IMR-90 (cell line): Measurements from ENCODE around the gene PSG1. TPM values are rescaled to one million over a fixed set of nuclear protein-coding genes. Genes with fewer than 3 reads are reported as not detected.
"Not testable (repeated sequence)": the region's sequence is repeated elsewhere in the genome, so short reads cannot be mapped to it uniquely, and the experiment has no call there.

Experiments used
- ATAC-seq: fragments of 200-7000 bp; cut with Tn5 transposase; 2 replicates; pipeline ENCODE4 v1.9.1; 2020; ENCODE audit warnings: low read depth, mild to moderate bottlenecking, moderate library complexity
- BruUV-seq: library from RNA; stranded (reverse); fragments of 400-500 nt; replicated peaks from 2 replicates; lab custom pipeline; 2021; lab: Mats Ljungman, UMichigan
- CTCF ChIA-PET: fragments of 300-600 bp; formaldehyde crosslinking; extraction: SDS; loops from one replicate; lab custom pipeline; 2021; ENCODE audit warnings: antibody characterized with exemption; lab: Yijun Ruan, JAX
- POLR2A ChIA-PET: fragments of 300-600 bp; sonication (Branson Sonifier 250); formaldehyde crosslinking; loops from one replicate; lab custom pipeline; 2022; ENCODE audit warnings: antibody characterized with exemption; ENCODE audit not compliant: unreplicated experiment; lab: Charles Lee
- DNase-seq: peaks from one replicate; pipeline ENCODE4 v3.0.0; 2013
- H2AFZ ChIP-seq: replicated peaks from 2 replicates; pipeline ENCODE3; 2013; ENCODE audit warnings: low read length, mild to moderate bottlenecking; ENCODE audit not compliant: poor library complexity
- H2AK5ac ChIP-seq: 2 replicates; pipeline ENCODE4 v1.6.1; 2013; ENCODE audit warnings: low read depth, low read length, inconsistent platforms
- H2AK9ac ChIP-seq: replicated peaks from 2 replicates; pipeline ENCODE3; 2013; ENCODE audit warnings: mild to moderate bottlenecking, low read depth, low read length, moderate library complexity; ENCODE audit not compliant: poor library complexity
- H2BK120ac ChIP-seq: 2 replicates; pipeline ENCODE4 v1.6.1; 2013; ENCODE audit warnings: low read depth, low read length, inconsistent platforms
- H2BK15ac ChIP-seq: 3 replicates; pipeline ENCODE4 v1.6.1; 2013; ENCODE audit warnings: low read depth, low read length, inconsistent platforms
- H2BK20ac ChIP-seq: 2 replicates; pipeline ENCODE4 v1.6.1; 2013; ENCODE audit warnings: low read depth, mild to moderate bottlenecking, inconsistent platforms, low read length, moderate library complexity
- H2BK5ac ChIP-seq: 2 replicates; pipeline ENCODE4 v1.6.1; 2013; ENCODE audit warnings: mild to moderate bottlenecking, low read depth, low read length, inconsistent platforms; ENCODE audit not compliant: poor library complexity, severe bottlenecking
- H3K14ac ChIP-seq: replicated peaks from 2 replicates; pipeline ENCODE4 v1.6.1; 2013; ENCODE audit warnings: low read depth, low read length, inconsistent platforms
- H3K18ac ChIP-seq: 2 replicates; pipeline ENCODE4 v1.6.1; 2013; ENCODE audit warnings: low read depth, low read length, control low read depth
- H3K23ac ChIP-seq: 2 replicates; pipeline ENCODE4 v1.6.1; 2013; ENCODE audit warnings: low read depth, low read length, inconsistent platforms
- H3K27ac ChIP-seq: 2 replicates; pipeline ENCODE4 v1.5.1; 2013; ENCODE audit warnings: mild to moderate bottlenecking, control low read depth, low read length; ENCODE audit not compliant: insufficient read depth
- H3K27me3 ChIP-seq: 2 replicates; pipeline ENCODE4 v1.6.1; 2013; ENCODE audit warnings: low read length; ENCODE audit not compliant: control insufficient read depth, insufficient read depth
- H3K36me3 ChIP-seq: 2 replicates; pipeline ENCODE4 v1.6.1; 2013; ENCODE audit warnings: low read length, mixed read lengths; ENCODE audit not compliant: control insufficient read depth, insufficient read depth
- H3K4ac ChIP-seq: 2 replicates; pipeline ENCODE4 v1.6.1; 2013; ENCODE audit warnings: low read depth, low read length, inconsistent platforms
- H3K4me1 ChIP-seq: 2 replicates; pipeline ENCODE4 v1.6.1; 2013; ENCODE audit warnings: low read length, mixed read lengths; ENCODE audit not compliant: control insufficient read depth, insufficient read depth
- H3K4me2 ChIP-seq: 2 replicates; pipeline ENCODE4 v1.6.1; 2013; ENCODE audit warnings: low read depth, mild to moderate bottlenecking, control low read depth, low read length, moderate library complexity
- H3K4me3 ChIP-seq: 2 replicates; pipeline ENCODE4 v1.5.1; 2013; ENCODE audit warnings: low read depth, mild to moderate bottlenecking, control low read depth, low read length, moderate library complexity; ENCODE audit not compliant: insufficient read depth
- H3K56ac ChIP-seq: 2 replicates; pipeline ENCODE4 v1.6.1; 2013; ENCODE audit warnings: low read length, inconsistent platforms; ENCODE audit not compliant: insufficient read depth; ENCODE audit errors: extremely low read depth
- H3K79me1 ChIP-seq, 2 experiments: 2 replicates each; pipeline ENCODE4 v1.6.1; 2013; ENCODE audit warnings: low read length in 2 of 2, inconsistent platforms in 1 of 2, low read depth in 1 of 2
- H3K9ac ChIP-seq: 2 replicates; pipeline ENCODE4 v1.6.1; 2013; ENCODE audit warnings: low read depth, low read length, control low read depth
- H3K9me1 ChIP-seq: 2 replicates; pipeline ENCODE4 v1.6.1; 2013; ENCODE audit warnings: low read length, inconsistent platforms; ENCODE audit not compliant: insufficient read depth
- H3K9me3 ChIP-seq: 2 replicates; pipeline ENCODE4 v1.6.1; 2013; ENCODE audit warnings: low read length; ENCODE audit not compliant: control insufficient read depth, insufficient read depth
- H4K20me1 ChIP-seq: 2 replicates; pipeline ENCODE4 v1.6.1; 2013; ENCODE audit warnings: low read length, inconsistent platforms; ENCODE audit not compliant: insufficient read depth
- H4K5ac ChIP-seq: 2 replicates; pipeline ENCODE4 v1.6.1; 2013; ENCODE audit warnings: mild to moderate bottlenecking, low read depth, low read length, control low read depth
- H4K8ac ChIP-seq, 2 experiments: 2 replicates each; pipeline ENCODE4 v1.6.1; 2013; ENCODE audit warnings: low read depth in 2 of 2, low read length in 2 of 2, control low read depth in 1 of 2, inconsistent platforms in 1 of 2
- H4K91ac ChIP-seq: 2 replicates; pipeline ENCODE4 v1.6.1; 2013; ENCODE audit warnings: low read depth, low read length, inconsistent platforms; ENCODE audit not compliant: insufficient read depth
- WGBS, 2 experiments: methylation state at CpG; one replicate each; pipeline versions ENCODE4 v1.1.5 to v1.1.7; 2013; ENCODE audit warnings: missing lambda C conversion rate in 2 of 2; ENCODE audit not compliant: insufficient read length in 1 of 2; ENCODE audit errors: extremely low coverage in 2 of 2; 5-methylcytosine and 5-hydroxymethylcytosine counted together
- dilution Hi-C: fragments of 300-500 bp; cut with HindIII; formaldehyde crosslinking; loops from one replicate; pipeline ENCODE4 v1.14.3; 2018; ENCODE audit warnings: low sequenced_read_pairs; ENCODE audit not compliant: unreplicated experiment
- in situ Hi-C: fragments of 300-500 bp; cut with MboI; formaldehyde crosslinking; loops from 3 replicates; pipeline ENCODE4 v1.14.3; 2019; ENCODE audit warnings: low sequenced_read_pairs, inconsistent platforms, mixed read lengths
- intact Hi-C: fragments of 100-400 bp; cut with micrococcal nuclease; formaldehyde crosslinking; loops from 2 replicates; pipeline ENCODE4 v1.10.0; 2022
- polyA plus RNA-seq, 3 experiments: library from polyadenylated mRNA; depleted of rRNA; stranded (reverse); fragments of >200 nt; gene quantifications; 2 replicates each; pipeline ENCODE4 v1.2.3, GENCODE V29; 2012; ENCODE audit warnings: low replicate concordance in 1 of 3
- total RNA-seq: library from RNA; depleted of rRNA; stranded (reverse); fragments of >200 nt; gene quantifications from 2 replicates; pipeline ENCODE4 v1.2.3, GENCODE V29; 2012

The PSG1 gene
- total and polyA plus RNA-seq, 2 of the 4 experiments (the other 2 are of a cell fraction) = 0.90 to 2.5 TPM

DNA sequence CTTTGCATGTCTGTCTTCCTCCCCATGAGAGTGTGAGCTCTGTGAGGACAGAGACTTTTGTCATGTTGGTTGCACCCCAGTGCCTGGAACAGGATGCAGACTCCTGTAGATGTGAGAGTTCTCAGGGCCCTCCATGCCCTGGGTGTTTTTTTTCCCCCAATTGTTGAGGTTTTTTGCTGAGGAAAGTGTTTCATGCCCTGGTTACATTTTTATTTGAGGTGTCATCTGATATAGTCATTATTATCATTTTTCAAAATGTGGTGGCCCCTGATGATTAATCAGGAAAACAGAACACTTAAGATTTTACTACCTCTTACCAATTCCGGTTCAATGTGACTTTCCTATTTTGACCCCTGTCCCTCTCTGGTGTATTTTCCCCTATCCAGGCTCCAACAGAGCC, 37.4 kb upstream of the PSG1 start:
- H3K56ac ChIP-seq, H3K23ac ChIP-seq, DNase-seq, H2AFZ ChIP-seq, H2BK120ac ChIP-seq, H2BK5ac ChIP-seq, H2BK20ac ChIP-seq, dilution Hi-C loops, H4K8ac ChIP-seq, H3K9me3 ChIP-seq, H3K14ac ChIP-seq, H2BK15ac ChIP-seq, H3K4ac ChIP-seq, H3K4me1 ChIP-seq, H3K9me1 ChIP-seq, POLR2A ChIA-PET, H4K20me1 ChIP-seq, ATAC-seq, intact Hi-C loops, H3K9ac ChIP-seq, H3K79me1 ChIP-seq, H4K91ac ChIP-seq, H3K27ac ChIP-seq, BruUV-seq, H2AK5ac ChIP-seq, H3K27me3 ChIP-seq, H3K36me3 ChIP-seq, H3K4me2 ChIP-seq, H3K4me3 ChIP-seq, H2AK9ac ChIP-seq, CTCF ChIA-PET: not testable (repeated sequence)
- WGBS, 2 experiments = no CpG with 5 or more reads among the region's 1 CpG
- in situ Hi-C loops = loop anchor here (10.0 kb wide), 1 partner anchor 222 kb away; no protein-coding TSS in a partner anchor
- Histone ChIP-seq H4K5ac (peak overlapping the region; percentile 17; the same call in 1 of the 2 replicates), H3K18ac (peak overlapping the region; percentile 14; the same call in 1 of the 2 replicates)

DNA sequence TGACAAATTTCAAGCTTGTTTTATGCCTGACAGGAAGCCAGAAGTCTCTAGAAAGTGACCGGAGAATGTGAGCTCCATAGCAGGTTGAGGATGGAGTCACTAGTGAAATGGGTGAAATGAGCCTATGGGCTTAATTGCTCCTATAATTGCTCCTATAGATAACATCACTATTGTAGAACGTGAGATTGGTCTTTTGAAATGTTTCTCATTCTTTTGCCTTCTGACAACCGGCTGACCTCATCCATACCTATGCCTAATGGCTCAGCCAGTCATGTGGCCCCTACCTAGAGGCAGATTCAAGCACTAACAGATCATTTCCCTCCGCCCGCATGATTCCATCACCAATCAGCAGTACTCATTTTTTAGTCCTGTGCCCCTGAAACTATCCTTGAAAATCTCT, 34.0 kb upstream of the PSG1 start:
- in situ Hi-C loops = loop anchor here (10.0 kb wide), 1 partner anchor 219 kb away; no protein-coding TSS in a partner anchor
- dilution Hi-C loops, H3K4me3 ChIP-seq, H3K4me2 ChIP-seq, H3K14ac ChIP-seq, H4K8ac ChIP-seq, DNase-seq, H2AK9ac ChIP-seq, H3K79me1 ChIP-seq, H2AK5ac ChIP-seq, H3K56ac ChIP-seq, H4K91ac ChIP-seq, H3K18ac ChIP-seq, H4K5ac ChIP-seq, H3K4ac ChIP-seq, H2BK120ac ChIP-seq, intact Hi-C loops, H2AFZ ChIP-seq, H4K20me1 ChIP-seq, H3K4me1 ChIP-seq, H3K9ac ChIP-seq, H2BK5ac ChIP-seq, H2BK20ac ChIP-seq, POLR2A ChIA-PET, H3K27ac ChIP-seq, CTCF ChIA-PET, H3K27me3 ChIP-seq, ATAC-seq, H3K9me3 ChIP-seq, H3K9me1 ChIP-seq, BruUV-seq, H3K36me3 ChIP-seq, H3K23ac ChIP-seq, H2BK15ac ChIP-seq: not testable (repeated sequence)
- WGBS, 2 experiments = no CpG with 5 or more reads among the region's 5 CpGs
